Muscle layer of colon (tissue), 2 donors: ENCODE data around the gene GPX7.

Experiments used
- H3K27ac ChIP-seq: one replicate; pipeline ENCODE4 v1.7.0; 2013; ENCODE audit warnings: low read depth, mild to moderate bottlenecking, low read length, moderate library complexity
- H3K27me3 ChIP-seq, 2 donors: one replicate each; pipeline ENCODE4 v1.7.0; 2013; ENCODE audit warnings: low read length in 2 of 2, mild to moderate bottlenecking in 2 of 2; ENCODE audit not compliant: insufficient read depth in 2 of 2, control insufficient read depth in 1 of 2
- H3K36me3 ChIP-seq: one replicate; pipeline ENCODE4 v1.7.0; 2013; ENCODE audit warnings: mild to moderate bottlenecking, low read length; ENCODE audit not compliant: insufficient read depth
- H3K4me1 ChIP-seq: one replicate; pipeline ENCODE4 v1.7.0; 2013; ENCODE audit warnings: mild to moderate bottlenecking, low read length; ENCODE audit not compliant: insufficient read depth
- H3K4me3 ChIP-seq, 2 donors: one replicate each; pipeline ENCODE4 v1.7.0; 2013; ENCODE audit warnings: low read length in 2 of 2, low read depth in 1 of 2, mild to moderate bottlenecking in 1 of 2, moderate library complexity in 1 of 2
- H3K9ac ChIP-seq: one replicate; pipeline ENCODE4 v1.7.0; 2013; ENCODE audit warnings: low read length
- H3K9me3 ChIP-seq: one replicate; pipeline ENCODE4 v1.7.0; 2013; ENCODE audit warnings: mild to moderate bottlenecking, low read length
- donor health status: abdominal sarcoma.
- donor health status: Adenocarcinoma of cecum.

Gene GPX7

GRCh38 chr1:52653207-52653849 lies 51.2 kb downstream of the GPX7 start:
- Histone ChIP-seq H3K9ac (no peak overlapping the region), H3K27ac (no peak overlapping the region)

GRCh38 chr1:52654063-52654462 lies 51.9 kb downstream of the GPX7 start:
- H3K4me3 ChIP-seq, result no peak overlapping the region
- H3K9me3 ChIP-seq, result no peaks in the 10 kb centered on the region
- H3K9ac ChIP-seq, result no peak overlapping the region
- no peaks in the 10 kb centered on the region for H3K27me3 ChIP-seq
- no peaks in the 10 kb centered on the region for H3K36me3 ChIP-seq
- H3K4me1 ChIP-seq, result no peaks in the 10 kb centered on the region
- H3K27ac ChIP-seq, result no peak overlapping the region

More at GRCh38 chr1:52653207-52653849, 51.2 kb downstream of the GPX7 start:
- Histone ChIP-seq H3K9me3 (no peaks in the 10 kb centered on the region), H3K36me3 (no peaks in the 10 kb centered on the region), H3K4me3 (no peak overlapping the region), H3K4me1 (no peaks in the 10 kb centered on the region), H3K27me3 (no peaks in the 10 kb centered on the region)

- Histone ChIP-seq H3K27ac (no peak overlapping the region), H3K4me3 (no peak overlapping the region), H3K36me3 (no peaks in the 10 kb centered on the region), H3K9me3 (no peaks in the 10 kb centered on the region), H3K4me1 (no peaks in the 10 kb centered on the region), H3K9ac (no peak overlapping the region), H3K27me3 (no peaks in the 10 kb centered on the region)
These were observed 55.5 kb downstream of the GPX7 start for GRCh38 chr1:52657702-52658101.
